CD14-positive monocyte (primary cell): Measurements from ENCODE around the gene ABCC2. TPM values are rescaled to one million over a fixed set of nuclear protein-coding genes. Genes with fewer than 3 reads are reported as not detected.

Experiments
- DNase-seq, 3 donors: peaks; one replicate each; pipeline ENCODE4 v3.0.0-alpha.2; 2011 to 2022
- H2AFZ ChIP-seq: 2 replicates; pipeline ENCODE4 v1.6.0; 2012; ENCODE audit warnings: mild to moderate bottlenecking, low read depth, low read length, inconsistent platforms; ENCODE audit not compliant: insufficient read depth, poor library complexity, severe bottlenecking
- H3K27ac ChIP-seq, 2 donors: 1 replicate in 1 of 2; 2 replicates in 1 of 2; pipeline ENCODE4 v1.5.1; 2012 to 2013; ENCODE audit warnings: low read length in 2 of 2, control low read depth in 1 of 2, inconsistent platforms in 1 of 2, low read depth in 1 of 2, mild to moderate bottlenecking in 1 of 2
- H3K27me3 ChIP-seq, 2 donors: one replicate each; pipeline versions ENCODE4 v1.6.0 to v1.6.1; 2011 to 2013; ENCODE audit warnings: low read length in 2 of 2; ENCODE audit not compliant: control insufficient read depth in 2 of 2, insufficient read depth in 2 of 2
- H3K36me3 ChIP-seq, 2 donors: replicated peaks in 1 of 2; 1 replicate in 1 of 2; 2 replicates in 1 of 2; pipeline versions ENCODE4 v1.5.1 to v1.6.1; 2012 to 2013; ENCODE audit warnings: low read length in 2 of 2, control low read depth in 1 of 2, inconsistent platforms in 1 of 2, mild to moderate bottlenecking in 1 of 2; ENCODE audit not compliant: insufficient read depth in 2 of 2, control insufficient read depth in 1 of 2
- H3K4me1 ChIP-seq, 2 donors: 1 replicate in 1 of 2; 2 replicates in 1 of 2; pipeline versions ENCODE4 v1.5.1 to v1.6.1; 2012 to 2013; ENCODE audit warnings: low read length in 2 of 2, control low read depth in 1 of 2, inconsistent platforms in 1 of 2, mild to moderate bottlenecking in 1 of 2, moderate library complexity in 1 of 2; ENCODE audit not compliant: insufficient read depth in 2 of 2, control insufficient read depth in 1 of 2
- H3K4me2 ChIP-seq: replicated peaks from 2 replicates; pipeline ENCODE3; 2012; ENCODE audit warnings: low read length, moderate library complexity, mild to moderate bottlenecking; ENCODE audit not compliant: poor library complexity, severe bottlenecking; ENCODE audit errors: extremely low read depth
- H3K4me3 ChIP-seq, 3 experiments: fragments of 200-600 bp in 1 of 3; sonication (generic) in 1 of 3; replicated peaks in 1 of 3; 1 replicate in 2 of 3; 2 replicates in 1 of 3; pipeline ENCODE4 v1.5.1; 2011 to 2013; ENCODE audit warnings: low read length in 3 of 3, mild to moderate bottlenecking in 3 of 3, control low read depth in 2 of 3, low read depth in 2 of 3, inconsistent platforms in 1 of 3, moderate library complexity in 1 of 3
- H3K79me2 ChIP-seq: 2 replicates; pipeline ENCODE4 v1.6.0; 2012; ENCODE audit warnings: mild to moderate bottlenecking, control low read depth, inconsistent platforms, low read length, moderate library complexity; ENCODE audit not compliant: insufficient read depth
- H3K9ac ChIP-seq: 2 replicates; pipeline ENCODE4 v1.6.0; 2017; ENCODE audit warnings: low read length, mild to moderate bottlenecking; ENCODE audit not compliant: insufficient read depth, poor library complexity, severe bottlenecking
- H3K9me3 ChIP-seq, 2 donors: replicated peaks in 1 of 2; 1 replicate in 1 of 2; 2 replicates in 1 of 2; pipeline versions ENCODE4 v1.5.1 to v1.6.1; 2012 to 2013; ENCODE audit warnings: low read length in 2 of 2, control low read depth in 1 of 2; ENCODE audit not compliant: control insufficient read depth in 1 of 2, insufficient read depth in 1 of 2
- H4K20me1 ChIP-seq: 2 replicates; pipeline ENCODE4 v1.6.0; 2012; ENCODE audit warnings: mild to moderate bottlenecking, low read length, control low read depth, moderate library complexity; ENCODE audit not compliant: insufficient read depth
- H3K27ac Mint-ChIP-seq, 7 donors: one replicate each; pipeline ENCODE4 v1.8.0; 2020; ENCODE audit warnings: mild to moderate bottlenecking in 7 of 7, mixed read lengths in 7 of 7, moderate library complexity in 6 of 7, inconsistent platforms in 2 of 7
- H3K27me3 Mint-ChIP-seq, 3 donors: one replicate each; pipeline ENCODE4 v1.8.0; 2021 to 2022; ENCODE audit warnings: low read depth in 3 of 3, mild to moderate bottlenecking in 3 of 3, mixed read lengths in 3 of 3, moderate library complexity in 3 of 3, inconsistent platforms in 1 of 3
- H3K36me3 Mint-ChIP-seq, 2 donors: one replicate each; pipeline ENCODE4 v1.8.0; 2020; ENCODE audit warnings: mixed read lengths in 2 of 2, inconsistent platforms in 1 of 2, mild to moderate bottlenecking in 1 of 2
- H3K4me1 Mint-ChIP-seq: one replicate; pipeline ENCODE4 v1.8.0; 2020; ENCODE audit warnings: mild to moderate bottlenecking, mixed read lengths
- H3K4me3 Mint-ChIP-seq, 2 donors: one replicate each; pipeline ENCODE4 v1.8.0; 2020; ENCODE audit warnings: mild to moderate bottlenecking in 2 of 2, mixed read lengths in 2 of 2, moderate library complexity in 1 of 2
- H3K9me3 Mint-ChIP-seq, 7 donors: one replicate each; pipeline ENCODE4 v1.8.0; 2020 to 2022; ENCODE audit warnings: mixed read lengths in 7 of 7, mild to moderate bottlenecking in 6 of 7, moderate library complexity in 6 of 7, inconsistent platforms in 2 of 7
- CTCF ChIP-seq: fragments of 200-600 bp; IDR thresholded peaks from one replicate; pipeline ENCODE4 v1.8.0; 2022; ENCODE audit warnings: antibody characterized with exemption, mild to moderate bottlenecking
- WGBS: methylation state at CpG from one replicate; pipeline ENCODE4 v1.1.5; 2013; ENCODE audit warnings: missing lambda C conversion rate; ENCODE audit not compliant: insufficient coverage; 5-methylcytosine and 5-hydroxymethylcytosine counted together
- intact Hi-C, 2 donors: fragments of 100-400 bp; cut with micrococcal nuclease; formaldehyde crosslinking; loops; one replicate each; pipeline versions ENCODE4 v1.15.0 to v1.15.1; 2023
- polyA plus RNA-seq, 3 donors: library from polyadenylated mRNA; depleted of rRNA in 1 of 3; unstranded in 2 of 3; stranded (reverse) in 1 of 3; fragments of 300-500 nt in 2 of 3; fragments of >200 nt in 1 of 3; fragmentation: Illumina TruSeq in 2 of 3; gene quantifications; 1 replicate in 2 of 3; 2 replicates in 1 of 3; pipeline ENCODE4 v1.2.3, GENCODE V29; 2012 to 2021

The ABCC2 gene
- polyA plus RNA-seq, 3 donors, result 0.09 to 2.7 (median 0.35) TPM

DNA sequence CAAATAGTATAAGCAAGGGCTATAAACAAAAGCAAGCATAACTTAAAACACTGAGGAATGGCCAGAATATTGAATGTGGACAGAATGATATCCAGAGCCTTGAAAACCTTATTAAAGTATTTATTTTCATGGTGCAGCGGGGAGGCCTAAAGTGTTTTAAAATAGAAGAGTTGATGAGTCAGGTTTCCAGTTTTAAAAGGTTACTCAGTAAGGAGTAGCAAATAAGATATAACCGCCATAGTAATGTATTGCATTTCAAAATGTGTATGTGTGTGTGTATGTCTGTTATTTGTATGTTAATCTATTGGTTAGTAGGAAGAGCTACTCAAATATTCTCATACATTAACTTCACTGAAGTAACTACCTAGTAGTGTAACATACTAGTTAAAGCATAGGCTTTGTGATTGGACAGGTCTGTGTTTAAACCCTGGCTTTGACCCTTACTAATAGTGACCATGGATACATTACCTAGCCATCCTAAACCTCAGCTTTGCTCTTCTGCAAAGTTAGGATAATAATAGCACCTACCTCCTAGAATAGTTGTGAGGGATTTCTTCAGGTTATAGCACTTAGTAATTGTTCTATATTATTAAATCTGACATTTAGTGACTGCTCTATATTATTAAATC lies 33.5 kb upstream of the ABCC2 start:
- Histone ChIP-seq H3K9ac (no peak overlapping the region), H3K27ac (no peak overlapping the region), H3K4me3 (no peak overlapping the region), H3K27me3 (no peaks in the 10 kb centered on the region), H3K4me1 (no peaks in the 10 kb centered on the region), H3K36me3 (peaks cover 92 to 96% of the 10 kb centered on the region in 2 donors), H2AFZ (no peak overlapping the region), H4K20me1 (no peaks in the 10 kb centered on the region), H3K9me3 (no peaks in the 10 kb centered on the region), H3K4me2 (no peak overlapping the region), H3K79me2 (no peaks in the 10 kb centered on the region)
- intact Hi-C loops, result no loop called here
- no peak for DNase-seq
- H3K4me1 Mint-ChIP-seq, result peaks cover 4% of the 10 kb centered on the region
- peak overlapping the region in 4 of 7 donors; percentile 28 to 65 (median 40) for H3K27ac Mint-ChIP-seq
- H3K4me3 Mint-ChIP-seq, result no peak overlapping the region
- H3K36me3 Mint-ChIP-seq, result peaks cover 73 to 86% of the 10 kb centered on the region in 2 donors
- no CpG with 5 or more reads among the region's 2 CpGs for WGBS
- no peaks in the 10 kb centered on the region for H3K27me3 Mint-ChIP-seq
- H3K9me3 Mint-ChIP-seq, result peaks cover 0 to 1% (median 0%) of the 10 kb centered on the region in 7 donors
- TF ChIP-seq CTCF, result no peak

DNA sequence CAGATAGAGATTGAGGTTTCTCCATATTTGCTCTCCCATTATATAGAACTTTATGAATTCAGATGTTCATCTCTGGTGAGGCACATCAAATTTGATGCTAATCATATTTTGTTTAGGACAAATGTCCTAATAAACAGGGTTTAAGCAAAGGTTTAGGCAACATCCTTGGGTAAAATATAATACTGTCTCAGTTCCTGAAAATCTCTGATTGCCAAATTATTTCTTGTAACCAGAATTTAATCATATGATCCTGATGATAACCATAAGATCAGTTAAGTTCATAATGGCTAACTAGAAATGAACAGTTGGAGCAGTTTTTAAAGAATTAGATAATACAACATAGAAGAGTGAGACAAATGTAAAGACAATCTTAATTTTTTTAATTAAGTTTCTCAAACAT lies 31.8 kb upstream of the ABCC2 start:
- no peak overlapping the region for H3K4me2 ChIP-seq
- intact Hi-C loops, result no loop called here
- H3K4me1 Mint-ChIP-seq, result peaks cover 4% of the 10 kb centered on the region

More for the DNA sequence above, 31.8 kb upstream of the ABCC2 start:
- Histone ChIP-seq H3K27me3 (no peaks in the 10 kb centered on the region), H3K4me3 (no peak overlapping the region), H3K9me3 (no peaks in the 10 kb centered on the region), H2AFZ (no peak overlapping the region), H3K9ac (no peak overlapping the region), H3K36me3 (peaks cover 96% of the 10 kb centered on the region in 2 donors), H3K4me1 (no peaks in the 10 kb centered on the region), H4K20me1 (no peaks in the 10 kb centered on the region), H3K27ac (no peak overlapping the region), H3K79me2 (no peaks in the 10 kb centered on the region)
- Mint-ChIP-seq H3K27me3 (no peaks in the 10 kb centered on the region), H3K9me3 (peaks cover 0 to 1% (median 0%) of the 10 kb centered on the region in 7 donors), H3K27ac (peak overlapping the region in 1 of 7 donors; percentile 13), H3K4me3 (no peak overlapping the region), H3K36me3 (peaks cover 73 to 86% of the 10 kb centered on the region in 2 donors)
- no peak for TF ChIP-seq CTCF
- DNase-seq, result no peak
